Activated B cell treated with CpG ODN at 0.5 μM for 24 hours (primary cell): ENCODE data around the gene TAF1B. TPM values are rescaled to one million over a fixed set of nuclear protein-coding genes. Genes with fewer than 3 reads are reported as not detected.

Experiments used
- ATAC-seq: fragments of 200-7000 bp; cut with Tn5 transposase; one replicate; pipeline ENCODE4 v1.10.0; 2021; ENCODE audit warnings: low read depth, mild to moderate bottlenecking, moderate library complexity
- CTCF ChIA-PET: fragments of 350-600 bp; sonication (Branson Sonifier 250); formaldehyde crosslinking; loops from one replicate; lab custom pipeline; 2021; ENCODE audit warnings: antibody characterized with exemption; lab: Charles Lee
- POLR2A ChIA-PET: fragments of 350-600 bp; sonication (Branson Sonifier 250); formaldehyde crosslinking; loops from one replicate; lab custom pipeline; 2021; ENCODE audit warnings: antibody characterized with exemption; lab: Charles Lee
- DNase-seq: peaks from one replicate; pipeline ENCODE4 v3.0.0; 2022
- H3K27ac Mint-ChIP-seq: one replicate; pipeline ENCODE4 v1.8.0; 2020; ENCODE audit warnings: mixed read lengths
- H3K27me3 Mint-ChIP-seq: one replicate; pipeline ENCODE4 v1.8.0; 2021; ENCODE audit warnings: mixed read lengths
- H3K36me3 Mint-ChIP-seq: one replicate; pipeline ENCODE4 v1.8.0; 2021; ENCODE audit warnings: low read depth, mixed read lengths
- H3K4me1 Mint-ChIP-seq: one replicate; pipeline ENCODE4 v1.8.0; 2021; ENCODE audit warnings: mixed read lengths
- H3K4me3 Mint-ChIP-seq: one replicate; pipeline ENCODE4 v1.8.0; 2020; ENCODE audit warnings: mild to moderate bottlenecking, mixed read lengths
- H3K9me3 Mint-ChIP-seq: one replicate; pipeline ENCODE4 v1.8.0; 2020; ENCODE audit warnings: mixed read lengths
- intact Hi-C: fragments of 100-400 bp; cut with micrococcal nuclease; formaldehyde crosslinking; loops from one replicate; pipeline ENCODE4 v1.15.1; 2024
- total RNA-seq: library from RNA; stranded (reverse); gene quantifications from 2 replicates; pipeline ENCODE4 v1.2.3, GENCODE V29; 2022
- TF ChIP-seq, protein P1 (sequence below): fragments of 200-600 bp; IDR thresholded peaks from one replicate; pipeline ENCODE4 v1.8.0; 2022; ENCODE audit warnings: antibody characterized with exemption, mild to moderate bottlenecking

TAF1B gene
- total RNA-seq, 1 donor from 2014 or later: 28.7 TPM

DNA sequence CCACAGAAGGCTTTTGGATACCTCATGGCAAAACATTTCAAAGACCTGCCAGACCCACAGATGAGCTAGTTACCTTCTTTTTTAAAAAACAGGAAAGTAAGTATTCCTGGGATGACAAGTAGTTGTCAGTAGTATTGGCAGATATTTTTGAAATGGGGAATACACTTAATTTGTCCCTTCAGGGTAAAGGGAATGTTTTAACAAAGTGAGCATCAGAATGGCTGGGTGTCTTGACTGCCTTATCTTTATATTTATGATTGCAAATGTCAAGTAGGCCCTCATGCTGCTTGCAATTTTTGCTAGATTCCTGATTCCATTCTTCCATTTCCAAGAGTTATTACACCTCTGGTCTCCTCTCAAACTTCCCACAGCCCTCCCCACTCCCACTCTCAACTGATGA is 4.9 kb upstream of the TAF1B start:
- TF ChIP-seq, protein P1, sequence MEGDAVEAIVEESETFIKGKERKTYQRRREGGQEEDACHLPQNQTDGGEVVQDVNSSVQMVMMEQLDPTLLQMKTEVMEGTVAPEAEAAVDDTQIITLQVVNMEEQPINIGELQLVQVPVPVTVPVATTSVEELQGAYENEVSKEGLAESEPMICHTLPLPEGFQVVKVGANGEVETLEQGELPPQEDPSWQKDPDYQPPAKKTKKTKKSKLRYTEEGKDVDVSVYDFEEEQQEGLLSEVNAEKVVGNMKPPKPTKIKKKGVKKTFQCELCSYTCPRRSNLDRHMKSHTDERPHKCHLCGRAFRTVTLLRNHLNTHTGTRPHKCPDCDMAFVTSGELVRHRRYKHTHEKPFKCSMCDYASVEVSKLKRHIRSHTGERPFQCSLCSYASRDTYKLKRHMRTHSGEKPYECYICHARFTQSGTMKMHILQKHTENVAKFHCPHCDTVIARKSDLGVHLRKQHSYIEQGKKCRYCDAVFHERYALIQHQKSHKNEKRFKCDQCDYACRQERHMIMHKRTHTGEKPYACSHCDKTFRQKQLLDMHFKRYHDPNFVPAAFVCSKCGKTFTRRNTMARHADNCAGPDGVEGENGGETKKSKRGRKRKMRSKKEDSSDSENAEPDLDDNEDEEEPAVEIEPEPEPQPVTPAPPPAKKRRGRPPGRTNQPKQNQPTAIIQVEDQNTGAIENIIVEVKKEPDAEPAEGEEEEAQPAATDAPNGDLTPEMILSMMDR: no peak
- Mint-ChIP-seq H3K4me1 (peaks cover 6% of the 10 kb centered on the region), H3K4me3 (no peak overlapping the region), H3K27ac (no peak overlapping the region), H3K27me3 (no peaks in the 10 kb centered on the region), H3K9me3 (no peaks in the 10 kb centered on the region), H3K36me3 (peaks cover 2% of the 10 kb centered on the region)
- DNase-seq (no peak), ATAC-seq (no peak)
- ChIA-PET CTCF (no interaction called here), POLR2A (interaction anchor here (0.7 kb wide), 1 partner anchor 71 kb away, joined by 3 read pairs; no protein-coding TSS in a partner anchor)
- intact Hi-C loops: no loop called here

DNA sequence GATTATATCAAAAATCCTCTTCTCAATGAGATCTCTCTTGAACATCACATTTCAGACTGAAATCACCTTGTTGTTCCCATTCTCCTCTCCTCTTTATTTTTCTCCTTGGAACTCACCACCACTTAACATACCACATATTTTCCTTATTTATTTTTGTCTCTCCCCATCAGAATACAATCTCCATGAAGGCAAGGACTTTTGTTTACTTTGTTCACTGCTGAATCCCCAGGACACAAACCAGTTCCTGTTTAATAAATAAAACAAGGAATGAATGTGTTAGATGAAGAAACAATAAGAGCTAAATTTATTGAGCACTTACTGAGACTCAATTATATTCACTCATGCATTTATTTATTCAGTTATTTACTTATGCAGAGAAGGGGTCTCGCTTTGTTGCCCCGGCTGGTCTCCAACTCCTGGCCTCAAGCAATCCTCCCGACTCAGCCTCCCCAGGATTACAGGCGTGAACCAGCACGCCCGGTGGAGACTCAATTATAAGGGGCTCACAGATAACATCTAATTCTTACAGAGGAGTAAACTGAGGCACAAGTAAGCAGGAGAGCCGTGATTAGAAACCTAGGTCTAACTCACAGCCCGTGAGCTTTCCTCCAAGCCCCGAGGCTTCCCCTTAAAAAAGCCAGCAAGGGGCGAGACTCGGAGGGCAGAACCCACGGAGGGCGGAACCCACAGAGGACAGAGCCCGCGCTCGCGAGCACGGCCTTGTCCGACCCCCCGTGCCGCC is 616 bp upstream of the TAF1B start:
- H3K4me3 Mint-ChIP-seq: peak overlapping the region; percentile 94
- intact Hi-C loops: loop anchor here (1.0 to 10.0 kb wide), 11 partner anchors 28 to 970 kb away; partner anchors contain the start of genes ADAM17, CPSF3, GRHL1 and IAH1
- H3K9me3 Mint-ChIP-seq: no peaks in the 10 kb centered on the region
- H3K27ac Mint-ChIP-seq: peak overlapping the region; percentile 91
- ATAC-seq (no peak), DNase-seq (no peak)
- ChIA-PET POLR2A (interaction anchor here (0.6 to 2.4 kb wide), 20 partner anchors 9 to 1312 kb away, joined by 3 to 10 read pairs (median 4); partner anchors contain the start of genes CPSF3, ITGB1BP1, KLF11 and NOL10), CTCF (interaction anchor here (0.7 to 1.3 kb wide), 5 partner anchors 10 to 304 kb away, joined by 3 to 8 read pairs (median 3); no protein-coding TSS in a partner anchor)
- TF ChIP-seq, protein P1: no peak
- H3K27me3 Mint-ChIP-seq: no peaks in the 10 kb centered on the region
- peaks cover 31% of the 10 kb centered on the region for H3K36me3 Mint-ChIP-seq
- H3K4me1 Mint-ChIP-seq: peaks cover 32% of the 10 kb centered on the region

DNA sequence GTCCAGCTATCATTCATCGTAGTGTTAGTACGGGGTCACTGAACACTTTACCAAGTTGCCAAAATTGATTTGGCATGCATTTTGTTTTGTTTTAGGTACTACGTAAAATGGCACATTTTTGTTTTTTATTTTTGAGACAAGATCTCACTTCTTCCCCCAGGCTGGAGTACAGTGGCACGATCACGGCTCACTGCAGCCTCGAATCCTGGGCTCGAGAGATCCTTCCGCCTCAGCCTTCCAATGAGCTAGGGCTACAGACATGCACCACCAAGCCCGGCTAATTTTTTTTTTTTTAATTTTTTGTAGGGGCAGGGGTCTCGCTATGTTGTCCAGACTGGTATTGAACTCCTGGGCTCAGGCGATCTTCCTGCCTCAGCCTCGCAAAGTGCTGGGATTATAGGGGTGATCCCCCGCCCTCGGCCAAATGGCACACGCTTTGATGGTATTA is 786 bp downstream of the TAF1B start:
- H3K9me3 Mint-ChIP-seq: no peaks in the 10 kb centered on the region
- TF ChIP-seq, protein P1: no peak
- H3K27me3 Mint-ChIP-seq: no peaks in the 10 kb centered on the region
- H3K36me3 Mint-ChIP-seq: peaks cover 41% of the 10 kb centered on the region
- peak overlapping the region; percentile 94 for H3K4me3 Mint-ChIP-seq
- DNase-seq (no peak), ATAC-seq (no peak)
- H3K27ac Mint-ChIP-seq: peak overlapping the region; percentile 91
- peaks cover 34% of the 10 kb centered on the region for H3K4me1 Mint-ChIP-seq
- ChIA-PET POLR2A (interaction anchor here (0.6 to 2.4 kb wide), 15 partner anchors 9 to 606 kb away, joined by 3 to 15 read pairs (median 5); partner anchors contain the start of genes ADAM17, CPSF3, ITGB1BP1 and KLF11), CTCF (interaction anchor here (1.2 to 1.5 kb wide), 3 partner anchors 31 to 141 kb away, joined by 3 to 8 read pairs (median 3); no protein-coding TSS in a partner anchor)
- intact Hi-C loops: loop anchor here (5.0 to 10.0 kb wide), 3 partner anchors 369 to 968 kb away; partner anchors contain the start of genes CPSF3, IAH1, ITGB1BP1 and PDIA6

- ATAC-seq (no peak), DNase-seq (no peak)
- Mint-ChIP-seq H3K27ac (peak overlapping the region; percentile 91), H3K4me1 (peaks cover 34% of the 10 kb centered on the region), H3K27me3 (no peaks in the 10 kb centered on the region), H3K9me3 (no peaks in the 10 kb centered on the region), H3K4me3 (peak overlapping the region; percentile 94), H3K36me3 (peaks cover 46% of the 10 kb centered on the region)
- intact Hi-C loops: loop anchor here (5.0 to 10.0 kb wide), 3 partner anchors 370 to 968 kb away; partner anchors contain the start of genes CPSF3, IAH1, ITGB1BP1 and PDIA6
- ChIA-PET CTCF (interaction anchor here (1.5 kb wide), 1 partner anchor 44 kb away, joined by 3 read pairs; no protein-coding TSS in a partner anchor), POLR2A (interaction anchor here (0.7 to 2.4 kb wide), 3 partner anchors 74 to 421 kb away, joined by 3 to 6 read pairs (median 5); partner anchors contain the start of genes ADAM17, CPSF3 and ITGB1BP1)
- TF ChIP-seq, protein P1: no peak
Measured at GRCh38 chr2:9844576-9844975, 1.3 kb downstream of the TAF1B start.

GRCh38 chr2:9846554-9846953 is 3.3 kb downstream of the TAF1B start:
- Mint-ChIP-seq H3K36me3 (peaks cover 63% of the 10 kb centered on the region), H3K9me3 (no peaks in the 10 kb centered on the region), H3K27me3 (no peaks in the 10 kb centered on the region), H3K4me3 (no peak overlapping the region), H3K4me1 (peaks cover 34% of the 10 kb centered on the region), H3K27ac (no peak overlapping the region)
- ATAC-seq (no peak), DNase-seq (no peak)
- POLR2A ChIA-PET: no interaction called here
- intact Hi-C loops: loop anchor here (10.0 kb wide), 1 partner anchor 372 kb away; the partner anchor contains the start of gene IAH1
- CTCF ChIA-PET: no interaction called here
- TF ChIP-seq, protein P1: no peak
